PFSK-1 (cell line): ENCODE data around the gene CHDH.

Source experiments
- POLR2AphosphoS5 ChIP-seq: IDR thresholded peaks from 2 replicates; pipeline ENCODE4 v1.6.1; 2012; ENCODE audit warnings: low read depth, mild to moderate bottlenecking, control low read depth, low read length, moderate library complexity
- REST ChIP-seq, 2 experiments: IDR thresholded peaks; 2 replicates each; pipeline versions ENCODE4 v1.6.1 to v1.8.0; 2011 to 2012; ENCODE audit warnings: low read depth in 2 of 2, low read length in 2 of 2, control low read depth in 1 of 2, inconsistent platforms in 1 of 2, mild to moderate bottlenecking in 1 of 2, moderate library complexity in 1 of 2; ENCODE audit not compliant: insufficient read depth in 1 of 2
- SIN3A ChIP-seq: IDR thresholded peaks from 2 replicates; pipeline ENCODE4 v1.6.1; 2012; ENCODE audit warnings: mild to moderate bottlenecking, low read length, moderate library complexity, borderline replicate concordance; ENCODE audit not compliant: insufficient read depth
- TAF1 ChIP-seq: IDR thresholded peaks from 2 replicates; pipeline ENCODE4 v1.6.1; 2012; ENCODE audit warnings: low read length, control low read depth, borderline replicate concordance; ENCODE audit not compliant: insufficient read depth

GRCh38 chr3:53845881-53846133 lies 412 bp downstream of the CHDH start:
- TF ChIP-seq SIN3A: no peak
- no peak for TF ChIP-seq POLR2AphosphoS5
- TF ChIP-seq REST (IDR thresholded peaks at IDR 0.05; ENCODE audit: insufficient read depth in 1 of 2, low read depth in 2 of 2, low read length in 2 of 2): no peak
- TF ChIP-seq TAF1: no peak
